ENCODE data around the gene MDP1.
A peak's percentile ranks its signal among the peaks of the same experiment; 100 is the strongest.
"Not testable (repeated sequence)": the region's sequence is repeated elsewhere in the genome, so short reads cannot be mapped to it uniquely, and the experiment has no call there.

Gene MDP1

DNA sequence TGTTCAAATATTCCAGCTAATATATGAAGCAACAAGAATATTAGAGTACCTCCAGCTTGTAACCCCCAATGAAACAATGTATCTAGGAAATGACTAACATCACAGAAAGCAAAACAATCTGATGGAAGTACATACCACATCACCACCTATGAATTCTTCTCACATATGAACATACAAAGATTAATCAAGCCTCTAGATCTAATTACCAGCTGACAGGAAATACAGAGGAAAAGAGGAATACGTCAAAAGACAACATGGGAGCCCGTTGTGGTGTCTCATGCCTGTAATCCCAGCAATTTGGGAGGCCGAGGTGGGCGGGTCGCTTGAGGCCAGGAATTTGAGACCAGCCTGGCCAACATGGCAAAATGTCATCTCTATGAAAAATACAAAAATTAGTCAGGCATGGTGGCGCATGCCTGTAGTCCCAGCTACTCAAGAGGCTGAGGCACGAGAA lies 8.8 kb upstream of the MDP1 start:
- H3K4me1 ChIP-seq (ENCODE audit: control insufficient read depth, insufficient read depth, low read length, poor library complexity, severe bottlenecking): peaks cover 4% of the 10 kb centered on the region
- no peak overlapping the region for H3K4me3 ChIP-seq (ENCODE audit: extremely low read depth, insufficient read depth, low read length, poor library complexity, severe bottlenecking)
- no peaks in the 10 kb centered on the region for H3K9me3 ChIP-seq (ENCODE audit: control insufficient read depth, low read length)
- no peak overlapping the region for H3K27ac ChIP-seq (ENCODE audit: low read depth, low read length, severe bottlenecking)
- WGBS, 2 experiments (ENCODE audit: insufficient coverage in 2 of 2): 98 to 100% methylated on average over 7 of the region's 7 CpGs
- H3K36me3 ChIP-seq (ENCODE audit: control insufficient read depth, insufficient read depth, low read length): peaks cover 36% of the 10 kb centered on the region

GRCh38 chr14:24222987-24223386 lies 7.1 kb upstream of the MDP1 start:
- 96 to 100% methylated on average over 2 to 4 of the region's 4 CpGs for WGBS, 2 experiments (ENCODE audit: insufficient coverage in 2 of 2)
- not testable (repeated sequence) for H3K27ac ChIP-seq (ENCODE audit: low read depth, low read length, severe bottlenecking); H3K4me3 ChIP-seq (ENCODE audit: extremely low read depth, insufficient read depth, low read length, poor library complexity, severe bottlenecking); H3K4me1 ChIP-seq (ENCODE audit: control insufficient read depth, insufficient read depth, low read length, poor library complexity, severe bottlenecking); H3K9me3 ChIP-seq (ENCODE audit: control insufficient read depth, low read length)
- peaks cover 39% of the 10 kb centered on the region for H3K36me3 ChIP-seq (ENCODE audit: control insufficient read depth, insufficient read depth, low read length)

GRCh38 chr14:24219521-24219920 lies 3.7 kb upstream of the MDP1 start:
- Histone ChIP-seq H3K9me3 (ENCODE audit: control insufficient read depth, low read length) (no peaks in the 10 kb centered on the region), H3K4me1 (ENCODE audit: control insufficient read depth, insufficient read depth, low read length, poor library complexity, severe bottlenecking) (no peaks in the 10 kb centered on the region), H3K27ac (ENCODE audit: low read depth, low read length, severe bottlenecking) (no peak overlapping the region), H3K36me3 (ENCODE audit: control insufficient read depth, insufficient read depth, low read length) (peaks cover 22% of the 10 kb centered on the region), H3K4me3 (ENCODE audit: extremely low read depth, insufficient read depth, low read length, poor library complexity, severe bottlenecking) (no peak overlapping the region)
- 80 to 90% methylated on average over 1 to 2 of the region's 3 CpGs for WGBS, 2 experiments (ENCODE audit: insufficient coverage in 2 of 2)

- Histone ChIP-seq H3K4me1 (ENCODE audit: control insufficient read depth, insufficient read depth, low read length, poor library complexity, severe bottlenecking) (no peaks in the 10 kb centered on the region), H3K9me3 (ENCODE audit: control insufficient read depth, low read length) (no peaks in the 10 kb centered on the region), H3K36me3 (ENCODE audit: control insufficient read depth, insufficient read depth, low read length) (peaks cover 19% of the 10 kb centered on the region), H3K4me3 (ENCODE audit: extremely low read depth, insufficient read depth, low read length, poor library complexity, severe bottlenecking) (no peak overlapping the region), H3K27ac (ENCODE audit: low read depth, low read length, severe bottlenecking) (no peak overlapping the region)
- WGBS, 2 experiments (ENCODE audit: insufficient coverage in 2 of 2): 100% methylated on average over 1 of the region's 4 CpGs; no CpG with 5 or more reads in 1 of the 2 experiments
These were observed 3.2 kb upstream of the MDP1 start for GRCh38 chr14:24219080-24219479.

- not testable (repeated sequence) for H3K4me1 ChIP-seq (ENCODE audit: control insufficient read depth, insufficient read depth, low read length, poor library complexity, severe bottlenecking)
- WGBS, 2 experiments (ENCODE audit: insufficient coverage in 2 of 2): no CpG with 5 or more reads among the region's 1 CpG
These were observed 1.0 kb upstream of the MDP1 start for GRCh38 chr14:24216876-24217275.

DNA sequence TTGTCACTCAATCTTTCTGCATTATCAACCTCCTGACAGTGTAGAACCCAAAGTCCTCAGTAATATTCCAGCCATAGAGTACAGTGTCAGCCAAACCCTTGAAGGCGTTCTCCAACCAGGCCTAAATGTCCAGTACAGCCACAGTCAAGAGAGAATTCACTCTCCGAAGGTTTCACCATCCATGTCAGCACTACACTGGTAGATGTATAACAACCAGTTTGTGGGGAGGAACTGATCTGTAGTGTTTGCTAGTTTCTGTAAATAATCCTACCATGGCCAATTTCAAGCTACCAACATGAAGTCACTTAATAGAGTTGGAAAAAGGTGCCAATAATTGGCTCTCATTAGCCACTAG lies 456 bp upstream of the MDP1 start:
- H3K9me3 ChIP-seq (ENCODE audit: control insufficient read depth, low read length): no peaks in the 10 kb centered on the region
- peak overlapping the region; percentile 69 for H3K4me3 ChIP-seq (ENCODE audit: extremely low read depth, insufficient read depth, low read length, poor library complexity, severe bottlenecking)
- no peak overlapping the region for H3K27ac ChIP-seq (ENCODE audit: low read depth, low read length, severe bottlenecking)
- peaks cover 3% of the 10 kb centered on the region for H3K4me1 ChIP-seq (ENCODE audit: control insufficient read depth, insufficient read depth, low read length, poor library complexity, severe bottlenecking)
- H3K36me3 ChIP-seq (ENCODE audit: control insufficient read depth, insufficient read depth, low read length): peaks cover 27% of the 10 kb centered on the region
- 90 to 100% methylated on average over 1 of the region's 2 CpGs for WGBS, 2 experiments (ENCODE audit: insufficient coverage in 2 of 2)

More at GRCh38 chr14:24216876-24217275, 1.0 kb upstream of the MDP1 start:
- H3K27ac ChIP-seq (ENCODE audit: low read depth, low read length, severe bottlenecking); H3K9me3 ChIP-seq (ENCODE audit: control insufficient read depth, low read length); H3K4me3 ChIP-seq (ENCODE audit: extremely low read depth, insufficient read depth, low read length, poor library complexity, severe bottlenecking): not testable (repeated sequence)
- H3K36me3 ChIP-seq (ENCODE audit: control insufficient read depth, insufficient read depth, low read length): peaks cover 24% of the 10 kb centered on the region

- peak overlapping the region; percentile 66 for H3K4me3 ChIP-seq (ENCODE audit: extremely low read depth, insufficient read depth, low read length, poor library complexity, severe bottlenecking)
- H3K9me3 ChIP-seq (ENCODE audit: control insufficient read depth, low read length): no peaks in the 10 kb centered on the region
- peaks cover 3% of the 10 kb centered on the region for H3K4me1 ChIP-seq (ENCODE audit: control insufficient read depth, insufficient read depth, low read length, poor library complexity, severe bottlenecking)
- WGBS, 2 experiments (ENCODE audit: insufficient coverage in 2 of 2): 91 to 98% methylated on average over 6 to 7 of the region's 7 CpGs
- H3K27ac ChIP-seq (ENCODE audit: low read depth, low read length, severe bottlenecking): peak overlapping the region; percentile 96
- peaks cover 40% of the 10 kb centered on the region for H3K36me3 ChIP-seq (ENCODE audit: control insufficient read depth, insufficient read depth, low read length)
These were observed 1.8 kb downstream of the MDP1 start for GRCh38 chr14:24213866-24214662.

DNA sequence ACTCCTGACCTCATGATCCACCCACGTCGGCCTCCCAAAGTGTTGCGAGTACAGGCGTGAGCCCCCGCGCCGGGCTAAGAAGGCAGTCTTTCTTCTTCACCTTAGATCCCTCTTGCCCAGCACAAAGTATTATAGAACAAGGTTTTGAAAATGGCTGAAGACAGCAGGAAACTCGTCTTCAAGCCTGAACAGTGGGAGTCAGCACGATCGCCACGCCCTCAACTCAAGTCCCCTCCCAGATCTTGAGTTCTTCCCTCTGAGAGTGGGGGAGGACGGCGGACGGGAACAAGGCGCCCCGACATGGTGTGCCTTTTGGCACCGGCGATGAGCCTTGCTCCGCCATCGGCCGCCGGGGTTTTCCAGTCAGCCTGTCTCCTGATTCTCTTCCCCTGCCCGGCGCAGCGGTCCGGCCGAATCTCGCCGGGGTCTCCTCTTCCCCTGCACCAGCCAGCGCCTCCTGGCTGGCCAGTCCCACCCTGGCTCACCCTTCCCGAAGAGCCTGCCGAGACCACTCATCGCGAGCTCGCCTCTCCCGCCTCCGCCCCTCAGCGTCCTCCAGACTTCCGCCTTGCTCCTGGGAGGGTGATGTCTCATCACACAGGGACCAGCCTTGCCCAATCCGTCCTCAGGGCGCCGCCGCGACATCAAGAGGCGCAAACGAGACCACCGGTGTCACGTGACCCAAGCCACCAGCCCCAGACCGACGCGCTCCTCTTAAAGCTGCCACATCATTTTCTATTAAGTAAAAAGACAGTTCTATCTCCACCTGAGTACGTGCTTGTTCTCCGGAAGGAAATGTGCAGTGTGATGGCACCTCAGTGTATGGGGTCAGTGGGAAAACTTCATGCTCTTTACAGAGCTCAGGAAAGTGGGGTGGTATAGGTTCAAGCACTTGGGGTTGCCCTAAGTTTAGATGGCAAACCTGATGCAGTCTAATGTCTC lies 2.7 kb downstream of the MDP1 start, which contains the start of gene CHMP4A:
Gene CHMP4A, minus strand, starts transcription at position 565 of the 942 bp plus-strand sequence. Its CDS starts 49 bp downstream, at position 516.
- Histone ChIP-seq H3K9me3 (ENCODE audit: control insufficient read depth, low read length) (no peaks in the 10 kb centered on the region), H3K36me3 (ENCODE audit: control insufficient read depth, insufficient read depth, low read length) (peaks cover 43% of the 10 kb centered on the region), H3K4me3 (ENCODE audit: extremely low read depth, insufficient read depth, low read length, poor library complexity, severe bottlenecking) (peak within 1 kb of the TSS; percentile 66), H3K4me1 (ENCODE audit: control insufficient read depth, insufficient read depth, low read length, poor library complexity, severe bottlenecking) (peaks cover 3% of the 10 kb centered on the region), H3K27ac (ENCODE audit: low read depth, low read length, severe bottlenecking) (peak within 1 kb of the TSS; percentile 96)
- WGBS, 2 experiments (ENCODE audit: insufficient coverage in 2 of 2): 0 to 1% methylated on average over 32 to 33 of the region's 53 CpGs

DNA sequence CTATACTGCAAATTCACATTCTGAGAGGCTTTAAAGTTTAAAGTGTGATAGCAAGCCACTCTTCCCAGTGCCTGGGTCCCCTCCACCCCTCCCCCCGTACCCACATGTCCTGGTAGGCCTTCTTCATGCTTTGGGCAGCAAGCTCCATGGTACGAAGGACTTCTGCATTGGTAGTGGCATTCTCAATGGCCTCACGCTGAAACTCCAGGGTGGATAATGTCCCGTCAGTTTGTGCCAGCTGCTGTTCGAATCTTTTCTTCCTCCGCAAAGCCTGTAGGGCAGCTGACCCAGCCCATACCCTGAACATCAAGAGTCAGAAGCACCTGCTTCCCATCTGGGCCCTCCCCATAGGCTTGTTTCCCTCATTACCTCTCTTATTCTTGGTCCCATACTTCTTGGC lies 4.6 kb downstream of the MDP1 start:
- Histone ChIP-seq H3K36me3 (ENCODE audit: control insufficient read depth, insufficient read depth, low read length) (peaks cover 57% of the 10 kb centered on the region), H3K27ac (ENCODE audit: low read depth, low read length, severe bottlenecking) (no peak overlapping the region)
- WGBS, 2 experiments (ENCODE audit: insufficient coverage in 2 of 2): 96 to 97% methylated on average over 5 to 6 of the region's 6 CpGs

GRCh38 chr14:24207625-24208024 lies 8.2 kb downstream of the MDP1 start:
- H3K36me3 ChIP-seq (ENCODE audit: control insufficient read depth, insufficient read depth, low read length): peaks cover 81% of the 10 kb centered on the region
- no peaks in the 10 kb centered on the region for H3K4me1 ChIP-seq (ENCODE audit: control insufficient read depth, insufficient read depth, low read length, poor library complexity, severe bottlenecking)
- H3K4me3 ChIP-seq (ENCODE audit: extremely low read depth, insufficient read depth, low read length, poor library complexity, severe bottlenecking): no peak overlapping the region
- no peaks in the 10 kb centered on the region for H3K9me3 ChIP-seq (ENCODE audit: control insufficient read depth, low read length)
- no peak overlapping the region for H3K27ac ChIP-seq (ENCODE audit: low read depth, low read length, severe bottlenecking)
- 94 to 100% methylated on average over 1 to 2 of the region's 2 CpGs for WGBS, 2 experiments (ENCODE audit: insufficient coverage in 2 of 2)

More for the DNA sequence above, 4.6 kb downstream of the MDP1 start:
- Histone ChIP-seq H3K4me1 (ENCODE audit: control insufficient read depth, insufficient read depth, low read length, poor library complexity, severe bottlenecking) (peaks cover 3% of the 10 kb centered on the region), H3K9me3 (ENCODE audit: control insufficient read depth, low read length) (no peaks in the 10 kb centered on the region), H3K4me3 (ENCODE audit: extremely low read depth, insufficient read depth, low read length, poor library complexity, severe bottlenecking) (no peak overlapping the region)

Measured in mesodermal cell (in vitro differentiated cells).